GM12873 (cell line): Measurements from ENCODE around the gene SLC50A1.

ENCODE experiments used
- TF ChIP-seq, protein P1 (sequence below): IDR thresholded peaks from 2 replicates; pipeline ENCODE4 v1.5.1; 2012; ENCODE audit warnings: low read depth, mild to moderate bottlenecking, moderate library complexity, low read length, control low read depth; ENCODE audit not compliant: insufficient read depth; ENCODE audit errors: missing control alignments

Gene SLC50A1

DNA sequence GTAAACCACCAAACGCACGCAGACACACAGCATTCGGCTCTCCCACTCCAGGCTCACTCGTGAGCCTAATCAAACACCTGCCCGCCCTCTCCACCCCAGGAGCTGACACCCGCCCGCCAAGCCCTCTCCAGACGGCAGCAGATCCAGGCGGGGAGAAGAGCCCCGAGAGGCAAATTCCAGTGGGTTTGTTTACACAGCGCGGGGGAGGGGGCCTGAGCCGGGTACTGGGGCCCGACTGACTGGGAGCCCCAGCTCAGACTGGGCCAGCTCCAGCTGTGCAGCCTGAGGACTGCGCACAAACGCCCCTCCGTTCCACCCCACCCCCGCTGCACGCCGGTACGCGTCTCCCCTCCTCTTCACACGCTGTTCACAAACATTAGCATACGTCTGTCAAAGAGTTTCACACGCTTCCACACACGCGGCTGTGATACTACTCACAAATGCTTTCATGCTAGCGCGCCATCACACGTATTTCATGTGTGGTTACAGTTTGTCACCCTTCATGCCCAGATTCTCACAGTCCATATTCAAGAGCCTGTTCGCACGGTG lies 9.0 kb upstream of the SLC50A1 start:
- TF ChIP-seq, protein P1, sequence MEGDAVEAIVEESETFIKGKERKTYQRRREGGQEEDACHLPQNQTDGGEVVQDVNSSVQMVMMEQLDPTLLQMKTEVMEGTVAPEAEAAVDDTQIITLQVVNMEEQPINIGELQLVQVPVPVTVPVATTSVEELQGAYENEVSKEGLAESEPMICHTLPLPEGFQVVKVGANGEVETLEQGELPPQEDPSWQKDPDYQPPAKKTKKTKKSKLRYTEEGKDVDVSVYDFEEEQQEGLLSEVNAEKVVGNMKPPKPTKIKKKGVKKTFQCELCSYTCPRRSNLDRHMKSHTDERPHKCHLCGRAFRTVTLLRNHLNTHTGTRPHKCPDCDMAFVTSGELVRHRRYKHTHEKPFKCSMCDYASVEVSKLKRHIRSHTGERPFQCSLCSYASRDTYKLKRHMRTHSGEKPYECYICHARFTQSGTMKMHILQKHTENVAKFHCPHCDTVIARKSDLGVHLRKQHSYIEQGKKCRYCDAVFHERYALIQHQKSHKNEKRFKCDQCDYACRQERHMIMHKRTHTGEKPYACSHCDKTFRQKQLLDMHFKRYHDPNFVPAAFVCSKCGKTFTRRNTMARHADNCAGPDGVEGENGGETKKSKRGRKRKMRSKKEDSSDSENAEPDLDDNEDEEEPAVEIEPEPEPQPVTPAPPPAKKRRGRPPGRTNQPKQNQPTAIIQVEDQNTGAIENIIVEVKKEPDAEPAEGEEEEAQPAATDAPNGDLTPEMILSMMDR = no peak

DNA sequence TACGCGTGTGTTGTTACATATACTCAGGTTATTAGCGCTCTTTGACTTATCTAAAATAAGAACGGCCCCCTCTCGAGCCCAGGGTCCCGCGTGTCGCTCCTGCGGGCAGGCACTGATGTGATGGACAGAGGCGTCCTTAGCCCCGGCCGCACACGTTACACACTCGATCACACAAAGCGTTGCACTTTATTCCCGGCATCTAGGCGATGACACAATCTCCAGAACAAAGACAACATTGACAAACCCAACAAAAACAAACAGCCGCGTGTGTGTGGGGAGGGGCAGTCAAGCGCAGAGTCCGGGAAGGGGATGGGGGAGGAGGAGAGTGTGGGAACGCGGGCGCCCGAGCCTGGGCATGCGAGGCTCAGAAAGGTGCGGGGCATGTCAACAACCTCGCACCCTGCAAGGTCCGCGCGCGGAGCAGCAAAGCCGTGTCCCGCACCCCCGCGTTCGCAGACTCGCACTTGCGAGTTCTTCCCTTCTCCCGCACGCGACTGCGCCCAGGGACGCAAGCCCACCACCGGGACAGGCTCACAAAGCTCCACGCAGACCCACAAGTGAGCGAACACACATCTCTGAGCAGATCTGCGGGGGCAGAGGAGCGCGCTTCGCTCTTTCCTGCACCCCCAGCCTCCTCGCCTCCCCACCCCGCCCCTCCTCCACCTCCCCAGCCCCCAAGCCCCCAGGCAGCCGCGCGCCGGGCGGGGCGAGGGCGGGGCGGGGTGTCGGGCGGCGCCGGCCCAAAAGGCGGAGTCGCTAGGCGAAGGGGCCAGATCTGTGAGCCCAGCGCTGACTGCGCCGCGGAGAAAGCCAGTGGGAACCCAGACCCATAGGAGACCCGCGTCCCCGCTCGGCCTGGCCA lies 8.3 kb upstream of the SLC50A1 start, which contains the start of gene EFNA1:
EFNA1 (plus strand) TSS at position 772 of the 862 bp plus-strand sequence. CDS start 102 bp downstream, outside the sequence.
- TF ChIP-seq, protein P1 = no peak

DNA sequence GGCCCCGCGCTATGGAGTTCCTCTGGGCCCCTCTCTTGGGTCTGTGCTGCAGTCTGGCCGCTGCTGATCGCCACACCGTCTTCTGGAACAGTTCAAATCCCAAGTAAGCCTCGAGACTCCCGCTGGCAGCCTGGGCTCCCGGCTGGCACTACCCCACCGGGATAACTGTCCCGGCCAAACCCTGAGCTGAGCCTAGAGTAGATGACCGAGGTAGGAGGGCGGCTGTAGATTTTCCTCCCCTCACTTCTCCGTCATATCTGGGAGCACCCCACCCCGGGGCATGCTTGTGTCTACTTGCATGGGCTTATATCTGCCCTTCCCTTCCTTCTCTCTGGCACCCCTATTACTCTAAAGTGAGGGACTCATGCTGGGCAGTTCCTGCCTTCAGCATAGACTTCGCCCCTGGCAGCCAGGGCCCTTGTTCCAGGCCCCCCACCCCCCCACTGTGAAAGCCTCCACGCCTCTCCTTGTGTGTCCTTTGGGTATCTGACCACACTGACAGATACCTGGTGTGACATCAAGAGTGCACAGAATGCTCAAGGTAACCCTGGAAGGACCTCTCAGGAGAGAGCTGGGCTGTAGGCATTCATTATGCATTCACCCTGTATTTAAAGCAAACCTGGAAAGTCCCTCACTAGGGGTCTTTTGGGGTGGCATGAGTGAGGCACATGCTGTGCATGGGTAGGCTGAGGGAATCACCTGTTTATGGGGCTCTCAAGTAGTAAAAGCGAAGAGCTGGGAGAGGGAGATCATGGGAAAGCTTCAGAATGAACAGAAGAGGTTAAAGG lies 7.5 kb upstream of the SLC50A1 start:
- TF ChIP-seq, protein P1 = no peak

DNA sequence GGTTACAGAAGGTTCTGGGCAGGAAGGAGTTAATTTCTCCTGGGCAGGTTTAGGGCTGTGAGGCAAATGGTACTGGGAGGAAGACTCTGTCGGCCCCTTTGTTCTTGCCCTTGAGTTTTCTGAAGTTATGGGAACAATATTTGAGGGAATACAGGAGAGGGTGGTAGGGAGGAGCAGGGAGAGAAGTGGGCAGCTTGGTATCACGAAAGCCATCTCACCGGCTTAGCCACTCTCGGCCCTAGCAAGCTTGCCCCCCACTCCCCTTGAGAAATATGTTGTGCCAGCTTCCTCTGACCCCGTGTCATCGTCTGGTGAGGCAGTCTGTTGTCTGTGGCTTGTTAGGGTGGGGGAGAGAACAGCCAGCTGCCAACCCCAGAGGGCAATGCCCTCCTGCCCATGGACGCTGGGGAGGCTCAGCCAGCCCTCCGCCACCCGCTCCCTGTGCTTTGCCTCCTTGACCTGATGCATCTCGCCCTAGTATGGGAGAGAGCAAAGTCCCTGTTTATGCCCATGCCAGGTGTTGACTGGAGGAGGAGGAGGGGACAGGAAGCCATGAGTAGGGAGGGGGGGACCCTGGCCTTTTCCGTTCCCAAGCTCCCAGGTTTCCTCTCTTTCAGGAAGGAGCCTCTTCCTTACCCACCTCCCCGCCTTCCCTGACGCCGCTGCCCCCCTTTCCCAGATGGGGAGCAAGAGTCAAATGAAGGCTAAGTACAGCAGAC lies 6.7 kb upstream of the SLC50A1 start:
- TF ChIP-seq, protein P1 = no peak

DNA sequence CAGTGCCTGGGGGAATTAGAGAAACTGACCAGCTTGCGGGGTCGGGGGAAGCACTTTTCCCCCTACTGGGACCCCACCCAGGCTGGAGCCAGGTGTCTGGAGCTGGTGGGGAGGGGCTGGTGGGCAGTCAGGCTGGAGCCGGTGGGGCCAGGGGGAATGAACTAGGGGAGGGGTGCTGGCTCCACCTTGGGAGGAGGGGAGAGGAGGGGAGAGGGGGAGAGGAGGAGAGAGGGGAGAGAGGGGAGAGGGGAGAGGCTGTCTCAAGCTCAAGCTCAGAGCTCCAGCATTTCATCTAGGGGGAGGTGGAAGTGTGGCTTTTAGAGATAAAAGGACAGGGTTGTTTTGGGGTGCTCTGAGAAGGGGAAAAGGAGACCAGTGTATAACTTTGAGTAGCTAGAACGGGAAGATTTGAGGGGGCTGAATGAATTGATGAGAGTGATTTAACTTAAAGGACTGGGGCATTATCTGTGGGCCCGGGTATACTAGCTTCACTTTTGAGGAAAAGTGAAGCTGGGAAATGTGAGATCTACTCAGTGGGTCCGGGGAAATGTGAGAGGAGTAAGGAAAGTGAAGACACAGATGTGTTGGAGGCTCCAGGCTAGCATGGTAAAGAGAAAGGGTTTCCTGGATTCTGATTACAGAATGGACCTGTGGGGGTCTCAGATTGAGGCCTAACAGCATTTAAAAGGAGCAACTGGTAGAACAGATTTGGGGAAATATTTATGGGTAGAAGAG lies 5.2 kb upstream of the SLC50A1 start:
- TF ChIP-seq, protein P1 = no peak

DNA sequence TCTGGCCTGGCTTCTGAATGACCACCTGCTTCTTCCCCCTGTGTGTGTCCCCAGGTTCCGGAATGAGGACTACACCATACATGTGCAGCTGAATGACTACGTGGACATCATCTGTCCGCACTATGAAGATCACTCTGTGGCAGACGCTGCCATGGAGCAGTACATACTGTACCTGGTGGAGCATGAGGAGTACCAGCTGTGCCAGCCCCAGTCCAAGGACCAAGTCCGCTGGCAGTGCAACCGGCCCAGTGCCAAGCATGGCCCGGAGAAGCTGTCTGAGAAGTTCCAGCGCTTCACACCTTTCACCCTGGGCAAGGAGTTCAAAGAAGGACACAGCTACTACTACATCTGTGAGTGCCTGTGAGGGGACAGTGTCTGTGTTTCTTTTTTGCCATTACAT lies 4.4 kb upstream of the SLC50A1 start:
- TF ChIP-seq, protein P1 = no peak
